Mononuclear cell (primary cell): ENCODE results near the gene MARCHF3. TPM values are rescaled to one million over a fixed set of nuclear protein-coding genes. Genes with fewer than 3 reads are reported as not detected.
"Not testable (repeated sequence)": the region's sequence is repeated elsewhere in the genome, so short reads cannot be mapped to it uniquely, and the experiment has no call there.

Experiments used
- H3K27me3 ChIP-seq: 2 replicates; pipeline ENCODE4 v1.6.0; 2011; ENCODE audit warnings: low read length, control low read depth; ENCODE audit not compliant: insufficient read depth
- H3K4me1 ChIP-seq: 2 replicates; pipeline ENCODE4 v1.5.1; 2011; ENCODE audit warnings: mild to moderate bottlenecking, low read length, control low read depth; ENCODE audit not compliant: insufficient read depth
- H3K4me3 ChIP-seq: 2 replicates; pipeline ENCODE4 v1.5.1; 2011; ENCODE audit warnings: mild to moderate bottlenecking, low read length, moderate library complexity
- H3K9me3 ChIP-seq: 2 replicates; pipeline ENCODE4 v1.5.1; 2011; ENCODE audit warnings: low read depth, mild to moderate bottlenecking, control low read depth, low read length
- total RNA-seq: library from RNA; depleted of rRNA; stranded (reverse); fragments of >200 nt; gene quantifications from one replicate; pipeline ENCODE4 v1.2.3, GENCODE V29; 2012

The MARCHF3 gene
- total RNA-seq, 1 donor: 7.8 TPM

GRCh38 chr5:126864042-126864688 lies 166.2 kb downstream of the MARCHF3 start:
- Histone ChIP-seq H3K27me3 (no peaks in the 10 kb centered on the region), H3K4me1 (peaks cover 5% of the 10 kb centered on the region), H3K4me3 (no peak overlapping the region), H3K9me3 (no peaks in the 10 kb centered on the region)

GRCh38 chr5:126863402-126863801 lies 167.0 kb downstream of the MARCHF3 start:
- Histone ChIP-seq H3K9me3 (no peaks in the 10 kb centered on the region), H3K4me1 (no peaks in the 10 kb centered on the region), H3K27me3 (no peaks in the 10 kb centered on the region), H3K4me3 (no peak overlapping the region)

DNA sequence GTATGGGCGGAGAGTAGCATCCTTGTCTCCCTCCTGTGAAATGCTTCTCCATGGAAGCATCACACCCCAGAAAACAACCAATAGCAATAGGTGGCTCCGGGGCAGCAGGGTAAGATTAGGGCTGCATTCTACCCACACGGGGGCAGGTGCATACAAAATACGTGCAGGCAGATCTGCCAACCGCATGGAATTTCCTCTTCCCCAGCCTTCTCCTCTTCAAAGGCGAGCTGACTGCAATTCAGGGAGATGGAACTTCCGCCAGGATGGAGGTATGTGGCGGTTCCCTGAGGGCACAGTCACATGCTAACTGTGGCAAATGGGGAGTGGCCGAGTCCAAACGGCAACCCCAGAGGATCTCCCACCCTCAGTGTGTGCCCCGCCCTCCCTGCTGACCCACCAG lies 171.9 kb downstream of the MARCHF3 start:
- no peaks in the 10 kb centered on the region for H3K27me3 ChIP-seq
- peaks cover 9% of the 10 kb centered on the region for H3K4me1 ChIP-seq
- H3K9me3 ChIP-seq: no peaks in the 10 kb centered on the region
- no peak overlapping the region for H3K4me3 ChIP-seq

DNA sequence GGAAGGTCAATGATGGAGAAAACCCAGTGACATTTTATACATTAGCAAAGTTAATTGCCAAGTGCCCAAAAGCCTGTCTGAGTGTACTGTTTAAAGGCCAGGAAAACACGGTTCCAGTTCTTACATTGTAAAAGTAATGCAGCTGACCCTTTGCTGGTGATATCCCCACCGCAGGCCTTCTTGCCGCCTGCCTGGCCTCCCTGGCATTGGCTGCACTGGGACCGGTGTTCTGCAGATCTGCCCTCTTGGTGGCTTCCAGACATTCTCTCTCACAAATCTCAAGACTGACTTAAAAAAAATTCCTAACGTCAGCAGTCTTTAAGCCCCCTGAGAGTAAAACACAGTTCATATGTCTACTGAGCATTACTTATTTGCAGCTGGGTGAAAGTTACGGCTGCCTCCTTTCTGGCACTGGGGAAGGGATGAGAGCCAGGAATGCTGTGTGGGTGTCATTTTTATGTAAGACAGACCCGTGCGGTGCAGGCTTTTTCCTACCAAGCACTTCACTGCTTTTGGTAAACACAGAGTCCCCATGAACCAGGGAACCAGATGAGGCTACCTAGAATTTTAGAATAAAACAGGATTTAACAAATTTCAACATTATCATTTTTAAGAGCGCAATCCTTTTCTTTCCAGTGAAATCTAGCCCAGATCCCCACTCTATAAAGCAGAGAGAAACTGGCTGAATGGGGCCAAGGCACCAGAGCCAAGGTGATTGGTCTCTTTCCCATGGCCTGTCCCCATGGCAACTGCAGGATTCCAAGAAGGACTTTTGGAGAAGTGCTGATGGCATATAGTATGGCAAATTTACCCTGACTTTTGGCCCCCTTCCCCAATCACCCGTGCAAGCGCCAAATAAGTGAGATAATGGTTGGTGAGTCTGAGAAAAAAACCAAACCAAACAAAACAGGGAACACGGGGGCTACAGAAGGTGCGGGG lies 172.6 kb downstream of the MARCHF3 start:
- Histone ChIP-seq H3K27me3 (no peaks in the 10 kb centered on the region), H3K4me3 (no peak overlapping the region), H3K9me3 (no peaks in the 10 kb centered on the region), H3K4me1 (peaks cover 14% of the 10 kb centered on the region)

DNA sequence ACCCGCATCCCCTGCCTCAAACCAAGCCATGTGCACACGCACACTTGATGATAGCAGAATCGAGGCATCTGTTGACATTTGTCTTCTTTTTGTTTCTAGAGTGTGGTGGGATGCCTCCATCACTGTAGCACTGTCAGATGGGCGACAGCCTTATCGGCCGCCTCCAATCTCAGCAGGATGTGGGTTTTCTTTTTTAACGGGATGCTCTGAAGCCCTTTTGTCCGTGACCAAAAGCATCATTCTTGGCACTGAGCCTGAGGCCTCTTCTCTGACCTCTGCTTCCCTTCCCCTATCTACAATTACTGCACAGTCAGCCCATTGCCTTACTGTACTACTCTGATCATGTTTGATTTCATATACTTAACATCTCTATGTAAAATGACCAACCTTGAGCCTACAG lies 175.1 kb downstream of the MARCHF3 start:
- Histone ChIP-seq H3K9me3 (no peaks in the 10 kb centered on the region), H3K4me3 (no peak overlapping the region), H3K4me1 (peaks cover 32% of the 10 kb centered on the region), H3K27me3 (no peaks in the 10 kb centered on the region)

- H3K4me3 ChIP-seq: no peak overlapping the region
- H3K9me3 ChIP-seq: no peaks in the 10 kb centered on the region
Measured at GRCh38 chr5:126854526-126855110, 175.7 kb downstream of the MARCHF3 start.

DNA sequence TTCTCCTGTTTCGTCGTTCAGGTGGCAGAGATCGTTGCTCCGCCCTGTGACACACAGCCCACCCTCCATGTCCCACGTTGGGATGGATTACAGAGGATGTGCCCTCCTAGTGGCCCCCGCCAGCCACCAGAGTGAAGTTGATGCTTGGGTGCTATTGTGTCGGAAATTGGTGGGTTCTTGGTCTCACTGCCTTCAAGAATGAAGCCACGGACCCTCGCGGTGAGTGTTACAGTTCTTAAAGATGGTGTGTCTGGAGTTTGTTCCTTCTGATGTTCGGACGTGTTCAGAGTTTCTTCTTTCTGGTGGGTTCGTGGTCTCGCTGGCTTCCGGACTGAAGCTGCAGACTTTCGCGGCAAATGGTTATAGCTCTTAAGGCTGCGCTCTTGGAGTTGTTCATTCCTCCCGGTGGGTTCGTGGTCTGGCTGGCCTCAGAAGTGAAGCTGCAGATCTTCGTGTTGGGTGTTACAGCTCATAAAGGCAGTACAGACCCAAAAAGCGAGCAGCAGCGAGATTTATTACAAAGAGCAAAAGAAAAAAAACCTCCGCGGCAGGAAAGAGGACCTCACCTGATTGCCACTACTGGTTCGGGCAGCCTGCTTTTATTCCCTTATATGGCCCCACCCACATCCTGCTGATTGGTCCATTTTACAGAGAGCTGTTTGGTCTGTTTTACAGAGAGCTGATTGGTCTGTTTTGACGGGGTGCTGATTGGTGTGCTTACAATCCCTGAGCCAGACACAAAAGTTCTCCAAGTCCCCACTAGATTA lies 176.6 kb downstream of the MARCHF3 start:
- H3K27me3 ChIP-seq, H3K9me3 ChIP-seq: not testable (repeated sequence)
- peaks cover 32% of the 10 kb centered on the region for H3K4me1 ChIP-seq
- H3K4me3 ChIP-seq: peak overlapping the region; percentile 26

More at GRCh38 chr5:126854526-126855110, 175.7 kb downstream of the MARCHF3 start:
- Histone ChIP-seq H3K27me3 (no peaks in the 10 kb centered on the region), H3K4me1 (peaks cover 32% of the 10 kb centered on the region)

- Histone ChIP-seq H3K27me3 (no peaks in the 10 kb centered on the region), H3K4me3 (no peak overlapping the region), H3K9me3 (no peaks in the 10 kb centered on the region), H3K4me1 (peaks cover 32% of the 10 kb centered on the region)
Measured at GRCh38 chr5:126852841-126853271, 177.5 kb downstream of the MARCHF3 start.

DNA sequence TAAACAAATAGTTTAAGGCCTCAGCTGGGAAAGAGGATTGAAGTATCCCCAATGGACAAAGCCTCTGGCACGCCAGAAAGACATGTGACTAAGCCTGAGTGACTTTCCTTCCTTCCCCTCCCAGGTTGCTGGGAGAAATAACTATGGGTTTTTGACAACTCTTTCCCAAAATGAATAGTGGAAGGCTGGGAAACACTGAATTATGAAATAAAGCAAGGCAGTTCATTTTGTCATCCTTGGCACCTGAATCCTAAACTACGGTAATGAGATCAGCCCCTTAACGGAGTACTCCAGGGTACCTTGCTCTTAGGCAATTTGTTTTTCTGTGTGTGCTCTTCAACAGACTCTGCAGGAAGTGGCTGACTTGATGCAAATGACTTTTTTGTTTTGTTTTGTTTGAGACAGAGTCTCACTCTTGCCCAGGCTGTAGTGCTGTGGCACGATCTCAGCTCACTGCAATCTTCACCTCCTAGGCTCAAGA lies 178.2 kb downstream of the MARCHF3 start:
- Histone ChIP-seq H3K4me1 (peaks cover 32% of the 10 kb centered on the region), H3K4me3 (no peak overlapping the region), H3K27me3 (no peaks in the 10 kb centered on the region)

GRCh38 chr5:126851501-126852011 lies 178.8 kb downstream of the MARCHF3 start:
- Histone ChIP-seq H3K4me1 (peaks cover 35% of the 10 kb centered on the region), H3K27me3 (no peaks in the 10 kb centered on the region), H3K9me3 (no peaks in the 10 kb centered on the region), H3K4me3 (no peak overlapping the region)

More for the DNA sequence above, 178.2 kb downstream of the MARCHF3 start:
- no peaks in the 10 kb centered on the region for H3K9me3 ChIP-seq

DNA sequence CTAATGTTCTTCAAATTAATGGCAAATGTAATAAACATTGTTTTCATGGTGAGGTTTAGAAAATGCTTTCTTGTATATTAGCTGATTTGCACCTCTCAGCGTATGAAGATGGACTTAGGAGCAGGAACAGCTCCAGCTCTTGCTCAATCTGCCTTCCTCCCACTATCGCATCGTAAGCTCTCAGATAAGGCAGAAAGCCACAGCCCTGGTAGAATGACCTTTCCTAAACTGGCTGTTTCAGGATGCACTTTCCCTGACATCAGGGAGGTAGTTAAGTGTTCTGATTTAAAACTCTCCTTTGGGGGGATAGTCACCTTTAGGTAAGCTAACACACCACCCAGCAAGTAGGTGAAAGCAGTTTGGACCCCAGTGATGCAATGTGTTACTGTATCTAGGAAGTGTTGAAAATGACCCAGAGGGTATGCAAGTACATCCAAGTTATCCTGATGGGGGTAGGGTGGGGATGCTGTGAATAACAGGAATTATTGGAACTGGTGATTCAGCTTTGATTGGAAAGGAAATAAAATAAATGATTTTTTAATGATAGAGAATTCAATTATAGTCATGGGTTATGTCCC lies 181.2 kb downstream of the MARCHF3 start:
- Histone ChIP-seq H3K4me1 (peaks cover 38% of the 10 kb centered on the region), H3K9me3 (no peaks in the 10 kb centered on the region), H3K27me3 (no peaks in the 10 kb centered on the region), H3K4me3 (no peak overlapping the region)

GRCh38 chr5:126848253-126848652 lies 182.1 kb downstream of the MARCHF3 start:
- Histone ChIP-seq H3K4me3 (no peak overlapping the region), H3K9me3 (no peaks in the 10 kb centered on the region), H3K27me3 (no peaks in the 10 kb centered on the region), H3K4me1 (peaks cover 38% of the 10 kb centered on the region)

DNA sequence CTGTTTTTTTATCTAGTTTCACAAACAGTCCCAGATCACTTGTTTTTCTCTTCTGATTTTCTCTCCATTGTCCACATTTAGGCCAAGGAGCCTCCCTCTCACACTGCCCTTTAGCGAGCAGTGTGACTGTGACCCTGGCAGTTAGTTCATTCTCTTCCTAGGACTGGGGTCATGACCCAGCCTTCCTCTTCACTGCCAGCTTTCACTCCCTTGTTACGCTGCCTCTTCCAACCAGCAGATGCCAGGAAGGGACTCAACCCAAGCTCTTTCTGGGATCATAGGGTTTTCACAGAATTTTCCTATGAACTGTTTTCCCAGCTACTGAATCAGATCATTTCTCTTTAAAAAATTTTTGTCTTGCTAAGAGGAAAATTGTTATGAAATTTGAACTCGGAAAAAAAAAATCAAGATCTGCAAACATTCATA lies 182.5 kb downstream of the MARCHF3 start:
- Histone ChIP-seq H3K4me3 (no peak overlapping the region), H3K4me1 (peaks cover 34% of the 10 kb centered on the region), H3K27me3 (no peaks in the 10 kb centered on the region), H3K9me3 (no peaks in the 10 kb centered on the region)

DNA sequence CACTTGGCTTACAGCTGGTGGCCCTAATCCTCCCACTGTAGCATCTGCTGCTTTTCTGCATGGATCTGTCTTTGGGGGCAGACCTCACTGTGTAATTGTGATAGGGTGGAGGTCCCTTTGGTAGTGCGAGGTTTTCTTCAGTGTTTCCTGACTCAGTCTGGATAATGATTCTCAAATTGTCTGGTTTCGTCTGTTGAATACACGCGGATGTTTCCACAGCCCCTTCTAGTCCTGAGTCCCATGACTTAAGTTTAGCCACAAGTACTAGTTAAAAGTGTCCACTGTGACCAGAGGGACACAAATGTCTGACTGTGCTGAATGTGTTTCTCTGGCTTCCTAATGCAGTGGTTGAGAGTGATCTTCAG lies 182.9 kb downstream of the MARCHF3 start:
- no peaks in the 10 kb centered on the region for H3K27me3 ChIP-seq
- H3K4me3 ChIP-seq: no peak overlapping the region
- peaks cover 30% of the 10 kb centered on the region for H3K4me1 ChIP-seq
- H3K9me3 ChIP-seq: no peaks in the 10 kb centered on the region
